T-helper 1 cell treated with Interleukin-12 subunit alpha and Interleukin-12 subunit beta and Interleukin-4 antibody, amounts not matched to agents 30 ng/mL and 1 ng/mL, for 36 hours (primary cell): Measurements from ENCODE around the gene PTHLH. TPM values are rescaled to one million over a fixed set of nuclear protein-coding genes. Genes with fewer than 3 reads are reported as not detected.

ENCODE experiments used
- intact Hi-C: fragments of 100-400 bp; cut with micrococcal nuclease; formaldehyde crosslinking; loops from one replicate; pipeline ENCODE4 v1.15.1; 2024
- total RNA-seq: library from RNA; stranded (reverse); gene quantifications from 2 replicates; pipeline ENCODE4 v1.2.3, GENCODE V29; 2022

The PTHLH gene
- not detected in 2 replicates for total RNA-seq

- intact Hi-C loops, result loop anchor here (10.0 kb wide), 1 partner anchor 1848 kb away; the partner anchor contains the start of gene BHLHE41
Observed at GRCh38 chr12:27972721-27973120, at the start of gene PTHLH. PTHLH (minus strand) TSS chr12:27972733; CDS start chr12:27969494, 3,239 bp downstream.

GRCh38 chr12:28021704-28022103 lies 49.2 kb upstream of the PTHLH start:
- intact Hi-C loops, result no loop called here

GRCh38 chr12:28017873-28018255 lies 45.3 kb upstream of the PTHLH start:
- intact Hi-C loops, result no loop called here

GRCh38 chr12:28017126-28017872 lies 44.8 kb upstream of the PTHLH start:
- intact Hi-C loops, result no loop called here

GRCh38 chr12:28015165-28015564 lies 42.6 kb upstream of the PTHLH start:
- intact Hi-C loops, result no loop called here

GRCh38 chr12:28014196-28014595 lies 41.7 kb upstream of the PTHLH start:
- intact Hi-C loops, result no loop called here

GRCh38 chr12:28012333-28012918 lies 39.9 kb upstream of the PTHLH start:
- intact Hi-C loops, result no loop called here

- intact Hi-C loops, result no loop called here
Observed at GRCh38 chr12:28010036-28010435, 37.5 kb upstream of the PTHLH start.

- intact Hi-C loops, result no loop called here
Observed at GRCh38 chr12:27999970-28000369, 27.4 kb upstream of the PTHLH start.

- intact Hi-C loops, result no loop called here
Observed at GRCh38 chr12:27999521-27999920, 27.0 kb upstream of the PTHLH start.

GRCh38 chr12:27998658-27999057 lies 26.1 kb upstream of the PTHLH start:
- intact Hi-C loops, result no loop called here

- intact Hi-C loops, result no loop called here
Observed at GRCh38 chr12:27998170-27998569, 25.6 kb upstream of the PTHLH start.

- intact Hi-C loops, result no loop called here
Observed at GRCh38 chr12:27996761-27997160, 24.2 kb upstream of the PTHLH start.

GRCh38 chr12:27995406-27995805 lies 22.9 kb upstream of the PTHLH start:
- intact Hi-C loops, result no loop called here

- intact Hi-C loops, result no loop called here
Observed at GRCh38 chr12:27988594-27989233, 16.2 kb upstream of the PTHLH start.

GRCh38 chr12:27987331-27987730 lies 14.8 kb upstream of the PTHLH start:
- intact Hi-C loops, result no loop called here

GRCh38 chr12:27984275-27984674 lies 11.7 kb upstream of the PTHLH start:
- intact Hi-C loops, result no loop called here

GRCh38 chr12:27982951-27983350 lies 10.4 kb upstream of the PTHLH start:
- intact Hi-C loops, result no loop called here

GRCh38 chr12:27982385-27982784 lies 9.9 kb upstream of the PTHLH start:
- intact Hi-C loops, result no loop called here

- intact Hi-C loops, result no loop called here
Observed at GRCh38 chr12:27981874-27982273, 9.3 kb upstream of the PTHLH start.

- intact Hi-C loops, result loop anchor here (10.0 kb wide), 1 partner anchor 1854 kb away; the partner anchor contains the start of gene BHLHE41
Observed at GRCh38 chr12:27979145-27979544, 6.6 kb upstream of the PTHLH start.
